HEK293T (cell line): Measurements from ENCODE around the gene SLC35E1.

ENCODE experiments used
- CTCF ChIA-PET: fragments of 350-600 bp; formaldehyde crosslinking; extraction: SDS; loops from one replicate; lab custom pipeline; 2021; ENCODE audit warnings: antibody characterized with exemption, inconsistent platforms; lab: Yijun Ruan, JAX
- POLR2A ChIA-PET: fragments of 350-600 bp; formaldehyde crosslinking; extraction: SDS; loops from one replicate; lab custom pipeline; 2020; ENCODE audit warnings: antibody characterized with exemption, inconsistent platforms; lab: Yijun Ruan, JAX
- DNase-seq: peaks from one replicate; pipeline ENCODE4 v3.0.0; 2012; ENCODE audit warnings: mixed read lengths; ENCODE audit errors: extremely low spot score
- ARNT ChIP-seq: fragments of 450-650 bp; IDR thresholded peaks from 2 replicates; pipeline ENCODE4 v1.6.1; 2017; ENCODE audit warnings: mild to moderate bottlenecking
- BHLHE40 ChIP-seq: fragments of 450-650 bp; IDR thresholded peaks from 2 replicates; pipeline ENCODE4 v1.6.1; 2016; ENCODE audit warnings: mild to moderate bottlenecking, moderate library complexity, borderline replicate concordance
- CTBP1 ChIP-seq: fragments of 450-650 bp; IDR thresholded peaks from 2 replicates; pipeline ENCODE4 v1.6.1; 2016; ENCODE audit warnings: borderline replicate concordance
- ELF4 ChIP-seq: fragments of 450-650 bp; IDR thresholded peaks from 2 replicates; pipeline ENCODE4 v1.6.1; 2017; ENCODE audit warnings: antibody characterized with exemption
- FOXA1 ChIP-seq: fragments of 450-650 bp; IDR thresholded peaks from 2 replicates; pipeline ENCODE4 v1.6.1; 2016; ENCODE audit warnings: mild to moderate bottlenecking
- FOXK2 ChIP-seq: fragments of 450-650 bp; IDR thresholded peaks from 2 replicates; pipeline ENCODE4 v1.6.1; 2016; ENCODE audit warnings: mild to moderate bottlenecking
- FOXM1 ChIP-seq: fragments of 450-650 bp; IDR thresholded peaks from 2 replicates; pipeline ENCODE4 v1.6.1; 2017; ENCODE audit warnings: mild to moderate bottlenecking, borderline replicate concordance
- HDGF ChIP-seq: fragments of 450-650 bp; IDR thresholded peaks from 2 replicates; pipeline ENCODE4 v1.6.1; 2017; ENCODE audit warnings: antibody characterized with exemption, borderline replicate concordance
- L3MBTL2 ChIP-seq: fragments of 450-650 bp; conservative IDR thresholded peaks from 2 replicates; pipeline ENCODE4 v1.6.1; 2016; ENCODE audit warnings: mild to moderate bottlenecking
- LEF1 ChIP-seq: fragments of 450-650 bp; IDR thresholded peaks from 2 replicates; pipeline ENCODE4 v1.6.1; 2017; ENCODE audit warnings: mild to moderate bottlenecking, borderline replicate concordance
- NFRKB ChIP-seq: fragments of 450-650 bp; IDR thresholded peaks from 2 replicates; pipeline ENCODE4 v1.6.1; 2016; ENCODE audit warnings: mild to moderate bottlenecking, moderate library complexity
- SP1 ChIP-seq: fragments of 450-650 bp; IDR thresholded peaks from 2 replicates; pipeline ENCODE4 v1.6.1; 2017
- SUZ12 ChIP-seq: fragments of 450-650 bp; IDR thresholded peaks from 2 replicates; pipeline ENCODE4 v1.6.1; 2016; ENCODE audit warnings: mild to moderate bottlenecking
- TARDBP ChIP-seq: fragments of 450-650 bp; IDR thresholded peaks from 2 replicates; pipeline ENCODE4 v1.6.1; 2016
- ZNF384 ChIP-seq: fragments of 450-650 bp; IDR thresholded peaks from 2 replicates; pipeline ENCODE4 v1.6.1; 2016
- TF ChIP-seq, protein P1 (sequence below): fragments of 450-650 bp; IDR thresholded peaks from 2 replicates; pipeline ENCODE4 v1.6.1; 2016

Gene SLC35E1

DNA sequence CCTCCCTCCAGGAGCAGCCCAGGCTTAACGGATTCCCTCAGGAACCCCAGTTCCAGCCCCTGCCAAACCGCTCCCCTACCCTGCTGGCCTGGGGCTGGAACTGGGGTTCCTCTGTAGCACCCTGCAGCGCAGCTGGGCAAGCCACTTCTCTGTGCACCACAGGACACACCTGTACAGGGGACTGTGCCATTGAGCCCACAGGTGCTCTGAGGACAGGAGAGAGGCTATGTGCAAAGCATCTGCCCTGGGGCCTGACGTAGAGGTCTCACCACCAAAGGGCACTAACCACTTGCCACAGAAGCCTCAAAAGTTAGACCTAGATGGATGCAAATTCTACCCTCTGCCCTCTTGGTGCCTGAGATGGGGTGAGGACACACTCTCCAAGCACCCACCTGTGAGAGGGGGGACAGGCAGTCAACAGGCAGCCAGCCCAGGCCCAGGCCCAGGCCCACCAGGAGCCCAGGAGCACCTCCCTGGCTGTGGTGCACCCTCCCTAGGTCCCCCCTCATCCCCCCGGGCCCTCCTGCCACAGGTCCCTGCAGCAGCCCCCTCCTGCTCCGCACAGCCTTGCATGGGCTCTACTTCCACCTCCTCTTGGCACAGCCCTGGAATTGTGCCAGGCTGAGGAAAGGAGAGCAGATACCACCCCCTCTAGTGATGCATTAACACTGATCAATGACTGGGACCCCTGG lies 27.6 kb upstream of the SLC35E1 start:
- TF ChIP-seq, protein P1, sequence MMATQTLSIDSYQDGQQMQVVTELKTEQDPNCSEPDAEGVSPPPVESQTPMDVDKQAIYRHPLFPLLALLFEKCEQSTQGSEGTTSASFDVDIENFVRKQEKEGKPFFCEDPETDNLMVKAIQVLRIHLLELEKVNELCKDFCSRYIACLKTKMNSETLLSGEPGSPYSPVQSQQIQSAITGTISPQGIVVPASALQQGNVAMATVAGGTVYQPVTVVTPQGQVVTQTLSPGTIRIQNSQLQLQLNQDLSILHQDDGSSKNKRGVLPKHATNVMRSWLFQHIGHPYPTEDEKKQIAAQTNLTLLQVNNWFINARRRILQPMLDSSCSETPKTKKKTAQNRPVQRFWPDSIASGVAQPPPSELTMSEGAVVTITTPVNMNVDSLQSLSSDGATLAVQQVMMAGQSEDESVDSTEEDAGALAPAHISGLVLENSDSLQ = no peak
- POLR2A ChIA-PET = no interaction called here
- no peak for DNase-seq
- CTCF ChIA-PET = interaction anchor here (1.0 kb wide), 1 partner anchor 21 kb away, joined by 5 read pairs; no protein-coding TSS in a partner anchor

DNA sequence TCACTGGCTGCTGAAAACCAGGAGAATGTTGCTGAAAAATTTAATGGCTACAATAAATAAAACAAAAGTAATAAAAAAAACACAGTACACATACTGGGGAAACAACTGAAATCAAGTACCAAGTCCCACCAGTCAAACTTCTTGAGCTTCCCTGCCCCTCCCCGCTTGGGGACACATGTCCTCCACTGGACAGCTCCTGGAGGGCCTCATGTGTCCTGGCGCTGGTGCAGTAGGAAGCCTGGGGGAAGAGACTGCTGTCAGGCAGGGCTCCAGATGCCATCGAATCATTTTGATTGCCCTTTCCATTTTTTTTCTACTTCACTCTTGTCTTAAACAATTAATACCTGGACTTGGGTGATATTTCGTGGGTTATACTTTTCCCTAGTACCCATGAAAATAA lies 26.6 kb upstream of the SLC35E1 start:
- DNase-seq = no peak
- TF ChIP-seq FOXA1 (no peak), ARNT (no peak), FOXM1 (no peak), SUZ12 (no peak), CTBP1 (no peak), SP1 (no peak), ELF4 (no peak), LEF1 (no peak), HDGF (no peak), ZNF384 (no peak), FOXK2 (no peak), BHLHE40 (no peak), L3MBTL2 (no peak), TARDBP (no peak)
- TF ChIP-seq, protein P1 = no peak
- ChIA-PET CTCF (no interaction called here), POLR2A (no interaction called here)

DNA sequence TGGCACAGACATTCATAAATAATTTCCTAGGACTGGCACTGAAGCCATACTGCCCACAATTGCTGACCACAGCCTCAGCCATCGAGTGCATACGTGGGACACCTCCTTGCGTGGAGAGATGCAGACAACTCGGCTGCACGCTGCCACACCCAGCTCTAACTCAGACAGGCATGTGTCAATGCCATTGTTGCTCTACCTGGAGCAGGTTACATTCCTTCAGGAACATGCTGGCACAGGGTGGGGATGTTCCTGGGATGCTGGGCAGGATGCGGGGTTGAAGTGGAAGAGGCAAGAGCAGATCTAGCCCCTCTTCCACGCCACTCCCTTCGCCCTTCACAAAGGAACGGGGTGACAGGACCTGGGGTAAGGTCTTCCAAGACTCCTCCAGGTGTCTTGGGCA lies 24.2 kb upstream of the SLC35E1 start:
- CTCF ChIA-PET = no interaction called here
- no peak for DNase-seq

DNA sequence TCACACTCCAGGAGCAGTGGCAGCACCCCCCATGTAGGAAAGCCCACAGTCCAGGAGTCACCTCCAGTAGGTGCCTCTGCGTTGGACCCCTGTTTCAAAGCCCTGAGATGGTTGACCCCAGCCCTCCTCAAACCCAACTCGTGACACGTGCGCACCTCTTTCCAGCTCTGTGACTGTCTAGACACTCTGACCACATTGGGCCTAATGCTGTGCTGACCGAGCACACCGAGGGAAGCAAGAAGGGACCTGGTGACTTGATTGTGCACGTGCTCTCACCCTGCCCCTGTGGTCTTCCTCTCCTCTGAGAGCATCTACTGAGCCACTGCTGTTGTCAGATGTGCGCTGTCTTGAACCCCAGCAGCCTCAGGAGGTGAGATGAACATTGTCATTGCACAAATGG lies 22.9 kb upstream of the SLC35E1 start:
- no peak for DNase-seq
- POLR2A ChIA-PET = no interaction called here
- no peak for TF ChIP-seq SP1
- TF ChIP-seq CTBP1 = no peak
- TF ChIP-seq LEF1 = no peak
- CTCF ChIA-PET = no interaction called here

More for the DNA sequence above, 24.2 kb upstream of the SLC35E1 start:
- POLR2A ChIA-PET = no interaction called here
- TF ChIP-seq SUZ12 (no peak), ZNF384 (no peak), ARNT (no peak), L3MBTL2 (no peak), HDGF (no peak), BHLHE40 (no peak), LEF1 (no peak), NFRKB (no peak), FOXM1 (no peak), TARDBP (no peak), ELF4 (no peak), FOXK2 (no peak), SP1 (no peak), CTBP1 (no peak), FOXA1 (no peak)
- TF ChIP-seq, protein P1 = no peak

DNA sequence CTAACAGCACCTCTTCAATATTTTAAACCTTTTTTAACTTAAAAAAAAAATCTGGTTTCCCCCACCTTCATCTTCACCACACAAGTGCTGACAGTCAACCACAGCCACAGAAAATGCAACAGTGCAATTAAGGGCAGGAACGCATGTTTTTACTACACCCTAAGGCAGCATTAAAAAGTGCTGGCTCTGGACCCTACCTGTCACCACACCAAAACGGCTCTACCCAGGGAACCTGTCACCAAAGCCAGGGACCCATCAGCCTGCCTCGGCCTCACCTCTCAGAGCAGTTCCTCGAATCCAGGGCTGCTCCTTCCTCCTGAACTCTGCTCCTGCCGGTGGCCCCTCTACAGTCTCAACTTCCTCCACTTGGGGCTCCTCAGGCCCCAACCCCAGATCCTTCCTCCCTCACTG lies 22.5 kb upstream of the SLC35E1 start:
- DNase-seq = no peak
- ChIA-PET CTCF (no interaction called here), POLR2A (no interaction called here)
- TF ChIP-seq LEF1 (no peak), ARNT (no peak)

DNA sequence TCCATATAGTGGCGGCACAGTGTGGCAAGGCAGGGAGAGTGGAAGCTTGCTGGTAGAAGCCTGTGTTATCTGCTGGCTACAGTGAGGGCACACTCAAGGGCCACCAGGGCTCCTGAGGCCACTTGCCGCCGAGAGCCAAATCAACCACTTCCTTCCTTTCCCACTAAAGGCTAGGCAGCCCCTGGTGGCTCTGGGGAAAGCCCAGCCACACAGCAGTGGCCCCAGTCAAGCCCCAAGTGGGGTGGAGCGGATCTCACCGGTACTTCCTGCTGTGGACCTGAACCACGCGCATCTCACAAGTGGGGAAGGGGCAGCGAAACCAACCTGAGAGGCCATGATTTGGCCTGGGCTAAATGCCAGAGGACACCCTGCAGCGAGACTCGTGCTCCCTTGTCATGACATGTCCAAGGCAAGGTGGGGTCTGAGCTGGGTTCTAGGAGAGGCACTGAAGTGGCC lies 21.9 kb upstream of the SLC35E1 start:
- no peak for TF ChIP-seq LEF1
- no peak for TF ChIP-seq FOXK2
- no peak for TF ChIP-seq FOXA1
- TF ChIP-seq TARDBP = no peak
- TF ChIP-seq L3MBTL2 = no peak
- TF ChIP-seq NFRKB = no peak
- TF ChIP-seq SUZ12 = no peak
- TF ChIP-seq CTBP1 = no peak
- TF ChIP-seq, protein P1 = no peak
- TF ChIP-seq HDGF = no peak
- no peak for TF ChIP-seq SP1
- no peak for TF ChIP-seq ELF4
- ChIA-PET POLR2A (no interaction called here), CTCF (no interaction called here)
- DNase-seq = no peak
